Hematopoietic multipotent progenitor cell treated with erythropoietin and hydrocortisone succinate and interleukin-3 and kit ligand, for 4 days (in vitro differentiated cells): ENCODE results near the gene KCNK13.
A peak's percentile ranks its signal among the peaks of the same experiment; 100 is the strongest.

ENCODE experiments used
- DNase-seq: peaks from one replicate; pipeline ENCODE4 v3.0.0-alpha.2; 2015

KCNK13 gene

GRCh38 chr14:90137807-90138206 is 76.0 kb downstream of the KCNK13 start:
- DNase-seq = no peak

GRCh38 chr14:90139199-90139598 is 77.4 kb downstream of the KCNK13 start:
- DNase-seq = no peak

DNA sequence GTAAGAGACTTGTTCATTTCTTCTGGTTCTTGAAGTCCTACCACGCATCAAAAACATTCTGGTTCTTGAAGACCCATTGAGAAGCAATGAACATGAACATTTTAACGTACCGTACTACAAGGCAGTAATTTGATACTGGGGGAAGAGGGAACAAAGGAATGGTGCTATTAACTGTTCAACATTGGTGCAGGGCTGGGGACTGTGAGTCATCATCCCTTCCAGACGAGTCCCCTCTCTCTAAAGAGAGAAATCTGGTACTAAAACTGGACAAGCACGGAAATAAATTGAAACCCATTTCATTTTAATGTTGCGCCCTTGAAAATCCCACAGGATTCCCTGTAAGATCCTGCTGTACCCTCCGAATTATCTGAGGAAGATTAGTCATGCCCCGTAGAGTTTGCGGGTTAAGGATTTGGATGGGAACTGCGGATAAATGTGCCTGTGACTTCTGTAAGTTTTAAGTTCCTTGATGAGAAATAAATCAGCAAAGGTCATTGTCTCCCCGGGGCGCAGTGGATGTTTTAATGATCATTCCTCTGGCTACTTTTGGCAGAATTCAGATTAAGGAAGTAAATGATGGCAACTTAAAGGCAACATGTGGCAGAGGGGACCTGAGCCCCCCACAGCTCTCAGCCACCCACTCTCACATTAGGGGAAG is 78.6 kb downstream of the KCNK13 start:
- DNase-seq = no peak

GRCh38 chr14:90140956-90141316 is 79.1 kb downstream of the KCNK13 start:
- no peak for DNase-seq

DNA sequence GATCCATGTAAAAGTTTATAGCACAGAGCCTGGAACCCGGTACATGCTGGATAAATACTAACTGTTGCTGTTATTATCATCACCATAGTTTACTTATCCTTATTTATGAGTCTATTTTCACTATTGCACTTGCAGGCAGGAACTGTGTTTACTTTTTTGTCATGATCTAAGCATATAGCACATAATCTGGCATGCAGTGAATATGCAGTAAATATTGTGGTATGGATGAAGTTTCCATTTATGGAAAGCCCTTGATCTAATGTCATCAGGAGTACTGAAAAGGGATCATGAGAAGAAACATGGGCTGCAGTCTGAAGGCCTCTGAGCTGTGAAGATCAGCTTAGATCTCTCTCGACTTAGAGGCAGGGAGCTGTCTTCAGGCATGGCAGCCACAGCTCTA is 91.6 kb downstream of the KCNK13 start:
- DNase-seq = no peak

DNA sequence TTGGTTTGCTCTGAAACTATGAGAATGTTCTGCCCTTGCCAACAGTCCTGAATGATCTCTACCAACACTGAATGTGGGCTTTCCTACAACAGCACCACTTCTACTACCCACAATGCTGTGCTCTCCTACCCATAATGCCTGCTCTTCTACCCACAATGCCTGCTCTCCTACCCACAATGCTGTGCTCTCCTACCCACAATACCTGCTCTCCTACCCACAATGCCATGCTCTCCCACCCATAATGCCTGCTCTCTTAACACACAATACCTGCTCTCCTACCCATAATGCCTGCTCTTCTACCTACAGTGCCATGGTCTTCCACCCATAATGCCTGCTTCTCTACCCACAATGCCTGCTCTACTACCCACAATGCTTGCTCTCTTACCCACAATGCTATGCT is 92.3 kb downstream of the KCNK13 start:
- DNase-seq = no peak

DNA sequence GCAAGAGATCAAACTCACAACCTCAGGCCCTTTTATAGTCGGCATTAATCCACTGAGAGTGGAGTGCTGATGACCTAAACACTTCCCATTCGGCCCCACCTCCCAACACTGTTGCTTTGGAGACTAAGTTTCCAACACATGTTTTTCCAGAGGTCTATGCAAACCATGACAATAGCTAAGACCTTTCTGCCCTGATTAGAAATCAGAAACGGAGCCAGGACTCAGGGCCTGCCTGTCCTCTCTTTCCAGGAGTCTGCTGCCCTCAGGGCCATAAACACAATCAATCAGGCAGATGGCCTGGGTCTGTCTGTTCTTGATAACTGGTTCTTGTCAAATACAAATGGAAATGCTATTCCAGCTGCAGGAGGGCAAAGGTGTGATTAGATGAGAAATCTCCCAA is 97.4 kb downstream of the KCNK13 start:
- DNase-seq = no peak

GRCh38 chr14:90159688-90160087 is 97.9 kb downstream of the KCNK13 start:
- DNase-seq = no peak

GRCh38 chr14:90161129-90161528 is 99.3 kb downstream of the KCNK13 start:
- DNase-seq = no peak

DNA sequence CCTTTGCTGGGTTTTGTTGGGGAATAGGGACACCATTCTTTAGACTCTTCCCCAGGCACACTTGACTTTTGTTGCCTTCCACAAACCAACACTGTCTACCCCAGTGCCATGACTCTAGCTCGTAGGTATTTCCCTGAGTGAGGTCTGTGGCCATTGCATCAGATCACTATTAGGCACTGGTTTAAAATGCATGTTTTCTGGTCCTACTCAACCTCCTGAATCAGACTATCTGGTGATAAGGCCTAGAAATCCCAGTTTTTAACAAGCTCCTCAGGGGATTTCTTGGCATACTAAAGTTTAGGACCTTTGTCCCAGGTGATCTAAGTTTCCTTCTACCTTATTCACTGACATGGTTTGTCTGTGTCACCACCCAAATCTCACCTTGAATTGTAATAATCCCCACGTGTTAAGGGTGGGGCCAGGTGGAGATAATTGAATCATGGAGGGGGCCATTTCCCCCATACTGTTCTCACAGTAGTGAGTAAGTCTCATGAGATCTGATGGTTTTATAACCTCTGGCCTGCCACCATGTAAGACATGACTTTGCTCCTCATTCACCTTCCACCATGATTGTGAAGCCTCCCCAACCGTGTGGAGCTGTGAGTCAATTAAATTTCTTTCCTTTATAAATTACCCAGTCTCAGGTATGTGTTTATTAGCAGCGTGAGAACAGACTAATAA is 106.8 kb downstream of the KCNK13 start:
- DNase-seq = no peak

- DNase-seq = no peak
Observed at GRCh38 chr14:90175631-90176030, 113.8 kb downstream of the KCNK13 start.

GRCh38 chr14:90177539-90178189 is 115.9 kb downstream of the KCNK13 start:
- no peak for DNase-seq

GRCh38 chr14:90179357-90179756 is 117.6 kb downstream of the KCNK13 start:
- DNase-seq = no peak

GRCh38 chr14:90179809-90180779 is 118.3 kb downstream of the KCNK13 start:
- no peak for DNase-seq

GRCh38 chr14:90184094-90184493 is 122.3 kb downstream of the KCNK13 start:
- no peak for DNase-seq

DNA sequence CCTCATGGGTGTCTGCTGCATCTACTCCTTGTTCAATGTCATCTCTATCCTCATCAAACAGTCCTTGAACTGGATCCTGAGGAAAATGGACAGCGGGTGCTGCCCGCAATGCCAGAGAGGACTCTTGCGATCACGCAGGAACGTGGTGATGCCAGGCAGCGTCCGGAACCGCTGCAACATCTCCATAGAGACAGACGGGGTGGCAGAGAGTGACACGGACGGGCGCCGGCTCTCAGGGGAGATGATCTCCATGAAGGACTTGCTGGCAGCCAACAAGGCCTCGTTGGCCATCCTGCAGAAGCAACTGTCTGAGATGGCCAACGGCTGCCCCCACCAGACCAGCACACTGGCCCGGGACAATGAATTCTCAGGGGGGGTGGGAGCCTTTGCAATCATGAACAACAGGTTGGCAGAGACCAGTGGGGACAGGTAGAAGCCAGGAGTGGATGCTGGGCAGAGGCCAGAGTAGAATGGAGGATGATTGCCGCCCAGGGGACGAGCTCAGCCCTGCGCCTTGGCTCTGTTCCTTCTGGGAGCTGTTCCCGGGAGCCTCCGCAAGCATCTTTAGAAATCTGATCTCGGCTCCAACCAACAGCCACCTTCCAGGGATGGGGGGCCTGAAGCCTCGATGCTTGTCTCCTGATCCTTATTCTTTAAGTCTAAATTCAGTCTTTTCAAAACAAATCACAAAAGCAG is 122.9 kb downstream of the KCNK13 start:
- no peak for DNase-seq

DNA sequence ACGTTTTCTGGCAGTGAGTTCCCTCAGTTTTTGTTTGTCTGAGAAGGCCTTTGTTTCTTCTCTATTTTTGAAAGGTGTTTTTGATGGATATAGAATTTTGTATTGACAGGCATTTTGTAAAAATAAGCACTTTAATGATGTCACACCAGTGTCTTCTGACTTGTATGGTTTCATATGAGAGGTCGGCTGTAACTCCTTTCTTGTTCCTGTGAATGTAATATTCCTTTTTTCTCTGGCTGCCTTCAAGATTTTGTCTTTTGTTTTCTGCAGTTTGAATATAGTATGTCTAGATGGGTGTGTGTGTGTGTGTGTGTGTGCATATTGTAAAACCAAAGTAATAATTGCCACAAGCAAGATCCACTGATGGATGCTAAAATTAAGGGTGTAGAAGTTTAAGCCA is 126.8 kb downstream of the KCNK13 start:
- DNase-seq = no peak

DNA sequence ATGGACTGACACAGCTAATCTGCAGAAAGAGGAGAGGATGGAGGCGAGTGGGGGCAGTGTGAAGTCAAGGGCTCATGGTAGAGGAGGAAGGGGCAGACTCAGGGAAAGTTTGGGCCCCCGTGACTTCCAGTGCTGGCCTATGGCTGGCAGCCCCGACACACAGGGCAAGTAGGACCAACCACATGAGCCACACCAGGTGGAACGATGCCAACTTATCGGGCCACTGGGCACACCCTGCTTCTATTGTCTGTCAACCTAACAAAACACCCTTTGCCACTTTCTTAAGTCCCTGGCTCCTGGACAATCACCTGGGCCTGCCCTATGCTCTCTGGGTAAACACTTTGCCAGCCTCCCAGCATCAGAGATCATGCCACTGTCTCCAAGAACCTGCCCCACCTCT is 129.4 kb downstream of the KCNK13 start:
- no peak for DNase-seq

DNA sequence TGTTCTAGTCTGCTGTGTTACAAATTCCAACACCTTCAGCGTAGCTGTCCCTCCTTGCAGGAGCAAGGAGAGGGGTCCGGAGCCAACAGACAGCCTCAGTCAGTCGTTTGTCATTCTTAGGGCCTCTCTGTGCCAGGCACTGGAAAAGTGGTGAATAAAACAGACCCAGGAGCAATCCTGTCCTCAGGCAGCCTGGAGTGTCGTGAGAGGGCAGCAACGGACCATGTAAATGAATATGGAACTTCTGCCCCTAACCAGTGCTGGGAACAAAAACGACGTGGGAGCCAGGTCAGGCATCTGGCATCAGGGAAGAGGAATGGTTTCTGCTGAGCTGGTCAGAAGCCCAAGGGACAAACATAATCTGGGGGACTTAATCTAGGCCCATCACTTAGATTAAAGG is 129.8 kb downstream of the KCNK13 start:
- no peak for DNase-seq

DNA sequence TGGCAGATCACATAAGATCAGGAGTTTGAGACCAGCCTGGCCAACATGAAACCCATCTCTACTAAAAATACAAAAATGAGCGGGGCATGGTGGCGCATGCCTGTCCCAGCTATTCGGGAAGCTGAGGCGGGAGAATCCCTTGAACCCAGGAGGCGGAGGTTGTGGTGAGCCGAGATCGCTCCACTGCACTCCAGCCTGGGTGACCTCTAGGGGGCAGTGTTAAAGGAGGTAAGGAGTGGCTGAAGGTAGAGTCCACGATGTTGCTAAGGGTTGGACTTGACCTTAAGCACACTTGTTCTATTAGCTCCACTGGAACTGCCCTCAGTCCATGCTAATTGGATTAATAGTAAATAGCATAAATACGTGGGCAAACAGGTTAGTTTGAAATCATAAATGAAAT is 132.1 kb downstream of the KCNK13 start:
- peak; percentile 28 for DNase-seq

- no peak for DNase-seq
Observed at GRCh38 chr14:90194706-90195105, 132.9 kb downstream of the KCNK13 start.

DNA sequence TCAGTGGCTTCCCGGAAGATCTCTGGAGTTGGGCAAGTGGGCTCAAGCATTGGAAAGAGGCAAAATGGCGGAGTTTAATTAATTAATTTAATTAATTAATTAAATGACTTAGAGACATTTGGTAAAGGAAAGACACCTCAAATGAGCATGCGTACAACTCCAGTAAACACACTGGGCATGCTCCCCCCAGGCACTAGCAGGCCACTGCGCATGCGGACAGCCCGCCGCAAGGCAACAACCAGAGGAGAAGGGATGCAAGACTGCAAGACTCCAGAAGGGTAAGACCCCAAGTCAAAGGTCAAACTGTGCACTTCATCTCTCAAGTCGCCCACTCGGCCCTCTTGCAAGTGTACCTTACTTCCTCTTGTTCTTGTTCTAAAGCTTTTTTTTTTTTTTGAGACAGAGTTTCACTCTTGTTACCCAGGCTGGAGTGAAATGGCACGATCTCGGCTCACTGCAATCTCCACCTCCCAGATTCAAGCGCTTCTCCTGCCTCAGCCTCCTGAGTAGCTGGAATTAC is 136.8 kb downstream of the KCNK13 start:
- DNase-seq = no peak
